Measurements from ENCODE around the gene DCTPP1. TPM values are rescaled to one million over a fixed set of nuclear protein-coding genes. Genes with fewer than 3 reads are reported as not detected.

DCTPP1 gene
- polyA plus RNA-seq, 6 donors from 2014 or later: 101 to 145 (median 123) TPM

- Mint-ChIP-seq H3K4me3 (peak overlapping the region; percentile 86 to 98 (median 95)), H3K27me3 (no peaks in the 10 kb centered on the region), H3K4me1 (peaks cover 33 to 60% (median 50%) of the 10 kb centered on the region in 3 donors), H3K27ac (peak overlapping the region in 5 of 6 donors; percentile 15 to 95 (median 81)), H3K36me3 (peaks cover 8 to 12% of the 10 kb centered on the region in 2 donors), H3K9me3 (no peaks in the 10 kb centered on the region)
- ATAC-seq (ENCODE audit: low read depth in 2 of 2) (no peak), DNase-seq (no peak)
Observed at GRCh38 chr16:30444231-30445148, 14.7 kb upstream of the DCTPP1 start.

- ATAC-seq (ENCODE audit: low read depth in 2 of 2) (no peak), DNase-seq (no peak)
- no peaks in the 10 kb centered on the region for H3K27me3 Mint-ChIP-seq
- H3K4me1 Mint-ChIP-seq: peaks cover 33 to 64% (median 54%) of the 10 kb centered on the region in 3 donors
- peaks cover 8 to 12% of the 10 kb centered on the region in 2 donors for H3K36me3 Mint-ChIP-seq
- H3K4me3 Mint-ChIP-seq: peak overlapping the region; percentile 67 to 98 (median 90)
- H3K27ac Mint-ChIP-seq: peak overlapping the region in 2 of 6 donors; percentile 51 to 78
- H3K9me3 Mint-ChIP-seq: no peaks in the 10 kb centered on the region
Observed at GRCh38 chr16:30443631-30444030, 13.8 kb upstream of the DCTPP1 start.

GRCh38 chr16:30439720-30440348 lies 10.0 kb upstream of the DCTPP1 start:
- Mint-ChIP-seq H3K4me3 (peak overlapping the region in 5 of 8 donors; percentile 27 to 82 (median 45)), H3K4me1 (peaks cover 19 to 53% (median 36%) of the 10 kb centered on the region in 3 donors), H3K27ac (peak overlapping the region in 2 of 6 donors; percentile 24 to 64), H3K9me3 (no peaks in the 10 kb centered on the region), H3K36me3 (peaks cover 8 to 12% of the 10 kb centered on the region in 2 donors), H3K27me3 (no peaks in the 10 kb centered on the region)
- DNase-seq (no peak), ATAC-seq (ENCODE audit: low read depth in 2 of 2) (peak; percentile 80 to 84)

- peak overlapping the region in 3 of 6 donors; percentile 13 to 76 (median 27) for H3K27ac Mint-ChIP-seq
- peak overlapping the region in 4 of 8 donors; percentile 36 to 82 (median 60) for H3K4me3 Mint-ChIP-seq
Observed at GRCh38 chr16:30438835-30439234, 9.0 kb upstream of the DCTPP1 start.

GRCh38 chr16:30437511-30438046 lies 7.7 kb upstream of the DCTPP1 start:
- H3K4me3 Mint-ChIP-seq: no peak overlapping the region
- no peaks in the 10 kb centered on the region for H3K36me3 Mint-ChIP-seq
- DNase-seq (no peak), ATAC-seq (ENCODE audit: low read depth in 2 of 2) (no peak)
- peaks cover 7 to 34% (median 24%) of the 10 kb centered on the region in 3 donors for H3K4me1 Mint-ChIP-seq
- no peaks in the 10 kb centered on the region for H3K27me3 Mint-ChIP-seq
- H3K9me3 Mint-ChIP-seq: no peaks in the 10 kb centered on the region
- peak overlapping the region in 1 of 6 donors; percentile 69 for H3K27ac Mint-ChIP-seq

More at GRCh38 chr16:30438835-30439234, 9.0 kb upstream of the DCTPP1 start:
- ATAC-seq (ENCODE audit: low read depth in 2 of 2) (peak; percentile 53 to 63), DNase-seq (no peak)
- peaks cover 8 to 9% of the 10 kb centered on the region in 2 donors for H3K36me3 Mint-ChIP-seq
- peaks cover 13 to 43% (median 34%) of the 10 kb centered on the region in 3 donors for H3K4me1 Mint-ChIP-seq
- no peaks in the 10 kb centered on the region for H3K27me3 Mint-ChIP-seq
- H3K9me3 Mint-ChIP-seq: no peaks in the 10 kb centered on the region

- H3K4me1 Mint-ChIP-seq: peaks cover under 1 to 20% (median 15%) of the 10 kb centered on the region in 3 donors
- H3K27ac Mint-ChIP-seq: no peak overlapping the region
- H3K9me3 Mint-ChIP-seq: no peaks in the 10 kb centered on the region
- DNase-seq (no peak), ATAC-seq (ENCODE audit: low read depth in 2 of 2) (no peak)
- H3K36me3 Mint-ChIP-seq: no peaks in the 10 kb centered on the region
- H3K4me3 Mint-ChIP-seq: no peak overlapping the region
- H3K27me3 Mint-ChIP-seq: no peaks in the 10 kb centered on the region
Observed at GRCh38 chr16:30434852-30435251, 5.0 kb upstream of the DCTPP1 start.

- ATAC-seq (ENCODE audit: low read depth in 2 of 2): peak; percentile 5 to 10
- Mint-ChIP-seq H3K36me3 (peaks cover 5 to 8% of the 10 kb centered on the region in 2 donors), H3K4me1 (peaks cover 9 to 15% (median 11%) of the 10 kb centered on the region in 3 donors), H3K4me3 (no peak overlapping the region), H3K27ac (no peak overlapping the region), H3K9me3 (no peaks in the 10 kb centered on the region), H3K27me3 (no peaks in the 10 kb centered on the region)
- no peak for DNase-seq
Observed at GRCh38 chr16:30430428-30430970, 669 bp upstream of the DCTPP1 start.

- H3K36me3 Mint-ChIP-seq: peaks cover 5 to 8% of the 10 kb centered on the region in 2 donors
- ATAC-seq (ENCODE audit: low read depth in 2 of 2) (no peak), DNase-seq (no peak)
- H3K4me1 Mint-ChIP-seq: peaks cover 5 to 15% (median 9%) of the 10 kb centered on the region in 3 donors
- no peaks in the 10 kb centered on the region for H3K9me3 Mint-ChIP-seq
- peak overlapping the region in 1 of 6 donors; percentile 14 for H3K27ac Mint-ChIP-seq
- H3K27me3 Mint-ChIP-seq: no peaks in the 10 kb centered on the region
- H3K4me3 Mint-ChIP-seq: no peak overlapping the region
Observed at GRCh38 chr16:30429418-30429677, 482 bp downstream of the DCTPP1 start.

GRCh38 chr16:30428055-30428454 lies 1.8 kb downstream of the DCTPP1 start:
- H3K4me1 Mint-ChIP-seq: peaks cover 5 to 15% (median 9%) of the 10 kb centered on the region in 3 donors
- no peak for ATAC-seq (ENCODE audit: low read depth in 2 of 2)

GRCh38 chr16:30421010-30421409 lies 8.8 kb downstream of the DCTPP1 start:
- H3K9me3 Mint-ChIP-seq: no peaks in the 10 kb centered on the region
- DNase-seq: no peak
- peak overlapping the region in 1 of 8 donors; percentile 61 for H3K4me3 Mint-ChIP-seq
- H3K27me3 Mint-ChIP-seq: no peaks in the 10 kb centered on the region
- H3K27ac Mint-ChIP-seq: peak overlapping the region in 3 of 6 donors; percentile 23 to 51 (median 26)
- H3K36me3 Mint-ChIP-seq: peaks cover 0 to 14% of the 10 kb centered on the region in 2 donors
- H3K4me1 Mint-ChIP-seq: peaks cover 8 to 24% (median 21%) of the 10 kb centered on the region in 3 donors
- no peak for ATAC-seq (ENCODE audit: low read depth in 2 of 2)

More at GRCh38 chr16:30428055-30428454, 1.8 kb downstream of the DCTPP1 start:
- no peak for DNase-seq
- no peaks in the 10 kb centered on the region for H3K9me3 Mint-ChIP-seq
- H3K27me3 Mint-ChIP-seq: no peaks in the 10 kb centered on the region
- H3K36me3 Mint-ChIP-seq: peaks cover 5 to 8% of the 10 kb centered on the region in 2 donors
- peak overlapping the region in 5 of 8 donors; percentile 0 to 78 (median 58) for H3K4me3 Mint-ChIP-seq
- H3K27ac Mint-ChIP-seq: peak overlapping the region in 3 of 6 donors; percentile 67 to 92 (median 67)

GRCh38 chr16:30418350-30419181 lies 11.3 kb downstream of the DCTPP1 start:
- H3K4me1 Mint-ChIP-seq: peaks cover 4 to 26% (median 16%) of the 10 kb centered on the region in 3 donors
- no peaks in the 10 kb centered on the region for H3K27me3 Mint-ChIP-seq
- no peaks in the 10 kb centered on the region for H3K9me3 Mint-ChIP-seq
- DNase-seq: no peak
- peak overlapping the region in 5 of 6 donors; percentile 20 to 88 (median 75) for H3K27ac Mint-ChIP-seq
- ATAC-seq (ENCODE audit: low read depth in 2 of 2): no peak
- H3K4me3 Mint-ChIP-seq: peak overlapping the region; percentile 52 to 77 (median 73)
- H3K36me3 Mint-ChIP-seq: peaks cover 0 to 14% of the 10 kb centered on the region in 2 donors

GRCh38 chr16:30417529-30418349 lies 12.1 kb downstream of the DCTPP1 start:
- H3K27ac Mint-ChIP-seq: peak overlapping the region in 2 of 6 donors; percentile 20 to 88
- ATAC-seq (ENCODE audit: low read depth in 2 of 2) (peak; percentile 88 to 90), DNase-seq (peak; percentile 83)
- H3K27me3 Mint-ChIP-seq: no peaks in the 10 kb centered on the region
- H3K4me3 Mint-ChIP-seq: peak overlapping the region; percentile 30 to 84 (median 74)
- H3K9me3 Mint-ChIP-seq: no peaks in the 10 kb centered on the region
- peaks cover 4 to 26% (median 16%) of the 10 kb centered on the region in 3 donors for H3K4me1 Mint-ChIP-seq
- H3K36me3 Mint-ChIP-seq: peaks cover 0 to 14% of the 10 kb centered on the region in 2 donors

Data from naive B cell (primary cell).